Esophagus squamous epithelium (tissue), 4 donors: ENCODE results near the gene RASGEF1C.

Experiments used
- CTCF ChIP-seq, 6 experiments: fragments of 450-650 bp in 4 of 6; fragments of 200-600 bp in 2 of 6; sonication (generic) in 2 of 6; IDR thresholded peaks; one replicate each; pipeline ENCODE4 v1.5.1; 2016 to 2019; ENCODE audit warnings: antibody characterized with exemption in 6 of 6, mild to moderate bottlenecking in 4 of 6, moderate library complexity in 4 of 6
- POLR2A ChIP-seq, 4 donors: fragments of 450-650 bp; IDR thresholded peaks; one replicate each; pipeline ENCODE4 v1.6.1; 2017; ENCODE audit warnings: antibody characterized with exemption in 4 of 4, mild to moderate bottlenecking in 4 of 4, moderate library complexity in 3 of 4

GRCh38 chr5:180059326-180059725 is 149.7 kb downstream of the RASGEF1C start:
- TF ChIP-seq POLR2A (IDR thresholded peaks at IDR 0.05), result no peak
- no peak for TF ChIP-seq CTCF (IDR thresholded peaks at IDR 0.05)
